ENCODE results near the gene DNAJB6.

Gene DNAJB6

GRCh38 chr7:157404845-157405481 lies 68.2 kb downstream of the DNAJB6 start:
- DNase-seq (ENCODE audit: low read depth), result peak; percentile 89
- no peak for TF ChIP-seq CTCF (conservative IDR thresholded peaks at IDR 0.05; ENCODE audit: control insufficient read depth, insufficient read depth, low read depth, low read length)
- no peak overlapping the region for H3K4me3 ChIP-seq (ENCODE audit: control insufficient read depth, low read depth, low read length)

GRCh38 chr7:157405501-157405900 lies 68.7 kb downstream of the DNAJB6 start:
- DNase-seq (ENCODE audit: low read depth), result no peak
- H3K4me3 ChIP-seq (ENCODE audit: control insufficient read depth, low read depth, low read length), result no peak overlapping the region
- TF ChIP-seq CTCF (conservative IDR thresholded peaks at IDR 0.05; ENCODE audit: control insufficient read depth, insufficient read depth, low read depth, low read length), result no peak

- DNase-seq (ENCODE audit: low read depth), result no peak
- no peak overlapping the region for H3K4me3 ChIP-seq (ENCODE audit: control insufficient read depth, low read depth, low read length)
- TF ChIP-seq CTCF (conservative IDR thresholded peaks at IDR 0.05; ENCODE audit: control insufficient read depth, insufficient read depth, low read depth, low read length), result no peak
Observed at GRCh38 chr7:157405914-157406810, 69.4 kb downstream of the DNAJB6 start.

- DNase-seq (ENCODE audit: low read depth), result no peak
- no peak overlapping the region for H3K4me3 ChIP-seq (ENCODE audit: control insufficient read depth, low read depth, low read length)
- TF ChIP-seq CTCF (conservative IDR thresholded peaks at IDR 0.05; ENCODE audit: control insufficient read depth, insufficient read depth, low read depth, low read length), result no peak
Observed at GRCh38 chr7:157406971-157407370, 70.2 kb downstream of the DNAJB6 start.

GRCh38 chr7:157407512-157408257 lies 70.9 kb downstream of the DNAJB6 start:
- TF ChIP-seq CTCF (conservative IDR thresholded peaks at IDR 0.05; ENCODE audit: control insufficient read depth, insufficient read depth, low read depth, low read length), result no peak
- DNase-seq (ENCODE audit: low read depth), result no peak
- H3K4me3 ChIP-seq (ENCODE audit: control insufficient read depth, low read depth, low read length), result no peak overlapping the region

- no peak for TF ChIP-seq CTCF (conservative IDR thresholded peaks at IDR 0.05; ENCODE audit: control insufficient read depth, insufficient read depth, low read depth, low read length)
- DNase-seq (ENCODE audit: low read depth), result no peak
- H3K4me3 ChIP-seq (ENCODE audit: control insufficient read depth, low read depth, low read length), result no peak overlapping the region
Observed at GRCh38 chr7:157408258-157409101, 71.7 kb downstream of the DNAJB6 start.
